Peyer's patch (tissue), 4 donors: ENCODE results near the gene PRKCH. TPM values are rescaled to one million over a fixed set of nuclear protein-coding genes. Genes with fewer than 3 reads are reported as not detected.

Experiments
- DNase-seq, 3 donors: peaks; one replicate each; pipeline ENCODE4 v3.0.0-alpha.2; 2017 to 2019
- H3K27ac ChIP-seq, 4 donors: fragments of 200-600 bp; sonication (generic); one replicate each; pipeline ENCODE4 v1.5.1; 2016 to 2019
- H3K27me3 ChIP-seq, 2 donors: fragments of 200-600 bp; sonication (generic); one replicate each; pipeline ENCODE4 v1.5.1; 2019
- H3K36me3 ChIP-seq, 3 donors: fragments of 200-600 bp; sonication (generic); one replicate each; pipeline ENCODE4 v1.5.1; 2016 to 2019
- H3K4me1 ChIP-seq, 4 donors: fragments of 200-600 bp; sonication (generic); one replicate each; pipeline ENCODE4 v1.5.1; 2016 to 2019
- H3K4me3 ChIP-seq, 4 donors: fragments of 200-600 bp; sonication (generic); 1 replicate in 3 of 4; 2 replicates in 1 of 4; pipeline ENCODE4 v1.5.1; 2016 to 2019; ENCODE audit warnings: mild to moderate bottlenecking in 1 of 4
- H3K9me3 ChIP-seq, 4 donors: fragments of 200-600 bp; sonication (generic); one replicate each; pipeline ENCODE4 v1.5.1; 2016 to 2019; ENCODE audit warnings: mild to moderate bottlenecking in 1 of 4
- POLR2A ChIP-seq, 2 donors: fragments of 450-650 bp; IDR thresholded peaks; one replicate each; pipeline ENCODE4 v1.5.1; 2017; ENCODE audit warnings: antibody characterized with exemption in 2 of 2, mild to moderate bottlenecking in 2 of 2, moderate library complexity in 2 of 2
- total RNA-seq, 4 donors: library from RNA; depleted of rRNA; stranded (reverse); fragments of >200 nt; gene quantifications; one replicate each; pipeline ENCODE4 v1.1.0, GENCODE V29; 2016
- TF ChIP-seq, protein P1 (sequence below), 6 experiments: fragments of 450-650 bp in 4 of 6; fragments of 200-600 bp in 2 of 6; sonication (generic) in 1 of 6; IDR thresholded peaks; one replicate each; pipeline ENCODE4 v1.5.1; 2017 to 2019; ENCODE audit warnings: antibody characterized with exemption in 6 of 6, mild to moderate bottlenecking in 3 of 6, moderate library complexity in 1 of 6

PRKCH gene
- total RNA-seq, 4 donors from 2014 or later = 32.5 to 64.2 (median 53.0) TPM

DNA sequence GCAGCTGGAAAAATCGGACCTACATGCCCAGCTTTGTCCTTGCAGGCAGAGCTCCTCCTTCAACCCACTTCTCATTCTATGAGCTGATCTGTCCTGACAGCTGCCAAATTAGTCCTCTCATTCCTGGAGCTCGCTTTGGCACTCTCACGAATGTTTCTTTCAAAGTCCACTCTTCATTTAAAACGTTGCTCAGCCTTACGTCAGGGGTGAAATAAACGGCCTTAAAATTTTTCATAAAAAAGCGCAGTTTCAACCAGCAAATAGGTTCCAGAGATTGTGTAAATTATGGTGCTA, 253.1 kb downstream of the PRKCH start:
- no peak for DNase-seq
- H3K36me3 ChIP-seq = no peaks in the 10 kb centered on the region
- no peak overlapping the region for H3K27ac ChIP-seq
- no peaks in the 10 kb centered on the region for H3K9me3 ChIP-seq
- H3K27me3 ChIP-seq = no peaks in the 10 kb centered on the region
- TF ChIP-seq, protein P1, sequence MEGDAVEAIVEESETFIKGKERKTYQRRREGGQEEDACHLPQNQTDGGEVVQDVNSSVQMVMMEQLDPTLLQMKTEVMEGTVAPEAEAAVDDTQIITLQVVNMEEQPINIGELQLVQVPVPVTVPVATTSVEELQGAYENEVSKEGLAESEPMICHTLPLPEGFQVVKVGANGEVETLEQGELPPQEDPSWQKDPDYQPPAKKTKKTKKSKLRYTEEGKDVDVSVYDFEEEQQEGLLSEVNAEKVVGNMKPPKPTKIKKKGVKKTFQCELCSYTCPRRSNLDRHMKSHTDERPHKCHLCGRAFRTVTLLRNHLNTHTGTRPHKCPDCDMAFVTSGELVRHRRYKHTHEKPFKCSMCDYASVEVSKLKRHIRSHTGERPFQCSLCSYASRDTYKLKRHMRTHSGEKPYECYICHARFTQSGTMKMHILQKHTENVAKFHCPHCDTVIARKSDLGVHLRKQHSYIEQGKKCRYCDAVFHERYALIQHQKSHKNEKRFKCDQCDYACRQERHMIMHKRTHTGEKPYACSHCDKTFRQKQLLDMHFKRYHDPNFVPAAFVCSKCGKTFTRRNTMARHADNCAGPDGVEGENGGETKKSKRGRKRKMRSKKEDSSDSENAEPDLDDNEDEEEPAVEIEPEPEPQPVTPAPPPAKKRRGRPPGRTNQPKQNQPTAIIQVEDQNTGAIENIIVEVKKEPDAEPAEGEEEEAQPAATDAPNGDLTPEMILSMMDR (IDR thresholded peaks at IDR 0.05) = no peak
- TF ChIP-seq POLR2A (IDR thresholded peaks at IDR 0.05) = no peak
- no peak overlapping the region for H3K4me3 ChIP-seq
- peaks cover 0 to 6% (median 3%) of the 10 kb centered on the region in 4 donors for H3K4me1 ChIP-seq

- H3K4me3 ChIP-seq = no peak overlapping the region
- DNase-seq = no peak
Observed at GRCh38 chr14:61575126-61575525, 253.7 kb downstream of the PRKCH start.

DNA sequence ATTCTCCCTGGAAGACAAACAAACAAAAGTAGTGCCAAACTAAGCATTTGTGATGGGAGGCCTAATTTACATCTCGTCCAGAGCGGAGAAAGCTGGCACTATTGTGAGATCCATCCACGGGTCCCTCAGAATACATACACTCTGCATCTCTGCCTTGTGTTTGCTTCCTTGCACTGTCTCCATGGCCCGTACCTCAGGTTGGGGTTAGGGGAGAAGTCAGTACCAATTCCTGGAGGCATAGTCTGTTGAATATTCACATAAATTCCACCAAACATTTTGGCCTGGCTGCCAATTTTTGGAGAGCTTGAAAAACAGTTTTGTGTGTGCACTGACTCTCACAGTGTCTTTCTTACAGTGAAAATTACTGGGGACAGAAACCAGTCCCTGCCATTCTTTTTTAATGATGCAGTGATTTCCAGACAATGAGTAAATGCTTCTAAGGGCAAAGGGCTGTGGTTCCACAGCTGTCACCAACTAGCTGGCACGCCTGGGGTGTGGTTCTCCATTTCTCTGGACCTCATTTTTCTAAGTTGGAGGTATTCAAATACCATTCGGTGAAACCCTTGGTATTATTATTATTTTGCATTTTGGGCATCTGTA, 254.3 kb downstream of the PRKCH start:
- Histone ChIP-seq H3K4me1 (peaks cover 0 to 3% (median 0%) of the 10 kb centered on the region in 4 donors), H3K4me3 (no peak overlapping the region), H3K27me3 (no peaks in the 10 kb centered on the region), H3K27ac (no peak overlapping the region), H3K9me3 (no peaks in the 10 kb centered on the region), H3K36me3 (no peaks in the 10 kb centered on the region)
- TF ChIP-seq POLR2A (IDR thresholded peaks at IDR 0.05) = no peak
- TF ChIP-seq, protein P1 (IDR thresholded peaks at IDR 0.05) = no peak
- no peak for DNase-seq

More at GRCh38 chr14:61575126-61575525, 253.7 kb downstream of the PRKCH start:
- TF ChIP-seq, protein P1 (IDR thresholded peaks at IDR 0.05) = no peak
- no peak for TF ChIP-seq POLR2A (IDR thresholded peaks at IDR 0.05)
- H3K36me3 ChIP-seq = no peaks in the 10 kb centered on the region
- H3K27me3 ChIP-seq = no peaks in the 10 kb centered on the region
- no peaks in the 10 kb centered on the region for H3K9me3 ChIP-seq
- H3K27ac ChIP-seq = no peak overlapping the region
- H3K4me1 ChIP-seq = peaks cover 0 to 3% (median under 1%) of the 10 kb centered on the region in 4 donors

GRCh38 chr14:61577506-61577931, 256.1 kb downstream of the PRKCH start:
- no peak for DNase-seq
- no peak overlapping the region for H3K4me3 ChIP-seq
- peaks cover 0 to 3% (median 0%) of the 10 kb centered on the region in 4 donors for H3K4me1 ChIP-seq
- H3K27ac ChIP-seq = no peak overlapping the region
- no peaks in the 10 kb centered on the region for H3K27me3 ChIP-seq
- H3K9me3 ChIP-seq = no peaks in the 10 kb centered on the region
- no peaks in the 10 kb centered on the region for H3K36me3 ChIP-seq
- TF ChIP-seq POLR2A (IDR thresholded peaks at IDR 0.05) = no peak
- TF ChIP-seq, protein P1 (IDR thresholded peaks at IDR 0.05) = no peak

DNA sequence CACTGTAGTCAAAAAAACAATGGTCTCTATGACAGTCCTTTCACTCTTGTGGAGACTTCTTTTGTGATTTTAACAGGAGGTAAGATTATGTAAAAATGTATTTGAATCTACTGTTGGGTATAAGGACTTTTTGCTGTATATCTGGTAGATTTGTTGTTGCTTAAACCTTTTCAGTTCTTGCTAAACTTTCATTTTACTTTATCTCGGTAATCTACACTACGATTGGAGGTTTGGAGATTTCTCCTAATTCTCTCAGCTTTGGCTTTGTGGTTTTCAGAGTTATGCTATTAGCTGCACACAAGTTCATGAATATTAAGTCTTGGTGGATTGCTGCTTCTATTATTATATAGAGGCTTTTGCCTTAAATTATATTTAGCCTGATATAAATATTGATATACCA, 257.4 kb downstream of the PRKCH start:
- Histone ChIP-seq H3K4me1 (peaks cover 0 to 3% (median 0%) of the 10 kb centered on the region in 4 donors), H3K36me3 (no peaks in the 10 kb centered on the region), H3K9me3 (no peaks in the 10 kb centered on the region), H3K27me3 (no peaks in the 10 kb centered on the region), H3K4me3 (no peak overlapping the region), H3K27ac (no peak overlapping the region)
- DNase-seq = no peak
- TF ChIP-seq, protein P1 (IDR thresholded peaks at IDR 0.05) = no peak
- TF ChIP-seq POLR2A (IDR thresholded peaks at IDR 0.05) = no peak

DNA sequence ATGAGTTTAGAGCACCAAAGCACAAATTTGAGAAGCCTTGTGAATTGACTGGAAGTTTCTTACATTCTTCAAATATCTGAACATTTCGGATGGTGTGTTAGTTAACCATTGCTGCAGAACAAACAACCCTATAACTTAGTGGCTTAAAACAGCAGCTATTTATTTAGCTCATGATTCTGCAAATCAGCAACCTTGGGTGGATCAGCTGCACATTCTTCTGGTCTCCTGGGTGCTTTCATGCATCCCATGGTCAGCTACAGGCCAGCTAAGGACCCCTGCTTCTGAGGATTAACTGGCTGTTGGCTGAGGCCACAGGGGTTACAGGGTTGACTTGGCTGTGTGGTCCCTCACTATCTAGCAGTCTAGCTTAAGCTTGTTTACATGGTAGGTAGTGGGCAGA, 260.0 kb downstream of the PRKCH start:
- Histone ChIP-seq H3K27me3 (no peaks in the 10 kb centered on the region), H3K27ac (no peak overlapping the region), H3K4me3 (no peak overlapping the region), H3K36me3 (no peaks in the 10 kb centered on the region), H3K9me3 (no peaks in the 10 kb centered on the region), H3K4me1 (peaks cover 0 to 6% (median 1%) of the 10 kb centered on the region in 4 donors)
- TF ChIP-seq, protein P1 (IDR thresholded peaks at IDR 0.05) = no peak
- no peak for TF ChIP-seq POLR2A (IDR thresholded peaks at IDR 0.05)
- DNase-seq = no peak
